HUES48 (cell line): ENCODE data around the gene PAX3.

Source experiments
- H3K27ac ChIP-seq: one replicate; pipeline ENCODE4 v1.7.0; 2013; ENCODE audit warnings: low read depth, low read length, inconsistent platforms
- H3K27me3 ChIP-seq: 2 replicates; pipeline ENCODE4 v1.6.1; 2013; ENCODE audit warnings: mild to moderate bottlenecking, low read length; ENCODE audit not compliant: control insufficient read depth, insufficient read depth
- H3K36me3 ChIP-seq: 2 replicates; pipeline ENCODE4 v1.6.1; 2013; ENCODE audit warnings: low read length; ENCODE audit not compliant: control insufficient read depth, insufficient read depth
- H3K4me1 ChIP-seq: 2 replicates; pipeline ENCODE4 v1.6.1; 2013; ENCODE audit warnings: mild to moderate bottlenecking, low read length; ENCODE audit not compliant: control insufficient read depth, insufficient read depth
- H3K4me3 ChIP-seq: 2 replicates; pipeline ENCODE4 v1.5.1; 2013; ENCODE audit warnings: mild to moderate bottlenecking, low read depth, low read length
- H3K9ac ChIP-seq: 2 replicates; pipeline ENCODE4 v1.6.1; 2013; ENCODE audit warnings: mild to moderate bottlenecking, low read depth, low read length, moderate library complexity
- H3K9me3 ChIP-seq: 2 replicates; pipeline ENCODE4 v1.6.1; 2013; ENCODE audit warnings: low read length; ENCODE audit not compliant: control insufficient read depth, insufficient read depth

The PAX3 gene

GRCh38 chr2:222284466-222284865 lies 14.3 kb downstream of the PAX3 start:
- no peak overlapping the region for H3K27ac ChIP-seq
- no peaks in the 10 kb centered on the region for H3K9me3 ChIP-seq
- H3K9ac ChIP-seq, result no peak overlapping the region
- H3K4me1 ChIP-seq, result peaks cover 17% of the 10 kb centered on the region
- no peaks in the 10 kb centered on the region for H3K36me3 ChIP-seq
- H3K27me3 ChIP-seq, result peaks cover 72% of the 10 kb centered on the region
- no peak overlapping the region for H3K4me3 ChIP-seq

GRCh38 chr2:222283634-222284033 lies 15.2 kb downstream of the PAX3 start:
- Histone ChIP-seq H3K27me3 (peaks cover 64% of the 10 kb centered on the region), H3K4me1 (peaks cover 9% of the 10 kb centered on the region), H3K27ac (no peak overlapping the region), H3K4me3 (no peak overlapping the region), H3K9me3 (no peaks in the 10 kb centered on the region), H3K9ac (no peak overlapping the region), H3K36me3 (no peaks in the 10 kb centered on the region)

GRCh38 chr2:222281506-222281905 lies 17.3 kb downstream of the PAX3 start:
- H3K27ac ChIP-seq, result no peak overlapping the region
- no peak overlapping the region for H3K4me3 ChIP-seq
- peaks cover 43% of the 10 kb centered on the region for H3K27me3 ChIP-seq
- no peak overlapping the region for H3K9ac ChIP-seq
- H3K9me3 ChIP-seq, result no peaks in the 10 kb centered on the region
- H3K36me3 ChIP-seq, result no peaks in the 10 kb centered on the region
- peaks cover 5% of the 10 kb centered on the region; the same call in 1 of the 2 replicates for H3K4me1 ChIP-seq

- H3K27me3 ChIP-seq, result peaks cover 36% of the 10 kb centered on the region
Measured at GRCh38 chr2:222280795-222281194, 18.0 kb downstream of the PAX3 start.

GRCh38 chr2:222272446-222273015 lies 26.3 kb downstream of the PAX3 start:
- no peaks in the 10 kb centered on the region for H3K36me3 ChIP-seq
- peaks cover 37% of the 10 kb centered on the region for H3K4me1 ChIP-seq
- no peak overlapping the region for H3K4me3 ChIP-seq
- H3K9me3 ChIP-seq, result no peaks in the 10 kb centered on the region
- peaks cover 50% of the 10 kb centered on the region for H3K27me3 ChIP-seq
- H3K27ac ChIP-seq, result no peak overlapping the region
- no peak overlapping the region for H3K9ac ChIP-seq

More at GRCh38 chr2:222280795-222281194, 18.0 kb downstream of the PAX3 start:
- H3K4me1 ChIP-seq, result peaks cover 5% of the 10 kb centered on the region; the same call in 1 of the 2 replicates
- no peaks in the 10 kb centered on the region for H3K36me3 ChIP-seq
- H3K27ac ChIP-seq, result no peak overlapping the region
- no peak overlapping the region for H3K4me3 ChIP-seq
- no peaks in the 10 kb centered on the region for H3K9me3 ChIP-seq
- H3K9ac ChIP-seq, result no peak overlapping the region

- H3K4me1 ChIP-seq, result peaks cover 37% of the 10 kb centered on the region
- H3K27me3 ChIP-seq, result peaks cover 56% of the 10 kb centered on the region
- H3K27ac ChIP-seq, result no peak overlapping the region
- H3K9ac ChIP-seq, result no peak overlapping the region
- H3K9me3 ChIP-seq, result no peaks in the 10 kb centered on the region
- H3K4me3 ChIP-seq, result no peak overlapping the region
- H3K36me3 ChIP-seq, result no peaks in the 10 kb centered on the region
Measured at GRCh38 chr2:222271854-222272253, 26.9 kb downstream of the PAX3 start.

- Histone ChIP-seq H3K36me3 (no peaks in the 10 kb centered on the region), H3K4me1 (peaks cover 37% of the 10 kb centered on the region), H3K9ac (no peak overlapping the region), H3K27me3 (peaks cover 62% of the 10 kb centered on the region), H3K9me3 (no peaks in the 10 kb centered on the region), H3K4me3 (no peak overlapping the region), H3K27ac (no peak overlapping the region)
Measured at GRCh38 chr2:222270396-222270795, 28.4 kb downstream of the PAX3 start.

GRCh38 chr2:222269132-222269531 lies 29.7 kb downstream of the PAX3 start:
- H3K27me3 ChIP-seq, result peaks cover 62% of the 10 kb centered on the region
- 0 out of 2 replicates have a peak overlapping the region, but pooled peaks have one; percentile 4 for H3K4me3 ChIP-seq
- H3K4me1 ChIP-seq, result peaks cover 37% of the 10 kb centered on the region
- H3K27ac ChIP-seq, result peak overlapping the region; percentile 21
- H3K9me3 ChIP-seq, result no peaks in the 10 kb centered on the region
- no peak overlapping the region for H3K9ac ChIP-seq
- H3K36me3 ChIP-seq, result no peaks in the 10 kb centered on the region

GRCh38 chr2:222268311-222268990 lies 30.3 kb downstream of the PAX3 start:
- Histone ChIP-seq H3K4me3 (0 out of 2 replicates have a peak overlapping the region, but pooled peaks have one; percentile 4), H3K4me1 (peaks cover 37% of the 10 kb centered on the region), H3K27ac (no peak overlapping the region), H3K36me3 (no peaks in the 10 kb centered on the region), H3K27me3 (peaks cover 62% of the 10 kb centered on the region), H3K9me3 (no peaks in the 10 kb centered on the region), H3K9ac (no peak overlapping the region)

- Histone ChIP-seq H3K27ac (no peak overlapping the region), H3K9me3 (no peaks in the 10 kb centered on the region), H3K36me3 (no peaks in the 10 kb centered on the region), H3K27me3 (peaks cover 35% of the 10 kb centered on the region), H3K4me1 (peaks cover 21% of the 10 kb centered on the region), H3K4me3 (no peak overlapping the region), H3K9ac (no peak overlapping the region)
Measured at GRCh38 chr2:222264791-222265320, 33.9 kb downstream of the PAX3 start.

GRCh38 chr2:222261504-222261903 lies 37.3 kb downstream of the PAX3 start:
- Histone ChIP-seq H3K9me3 (no peaks in the 10 kb centered on the region), H3K27ac (no peak overlapping the region), H3K27me3 (peaks cover 3% of the 10 kb centered on the region)

More at GRCh38 chr2:222261504-222261903, 37.3 kb downstream of the PAX3 start:
- Histone ChIP-seq H3K9ac (no peak overlapping the region), H3K4me1 (peaks cover 9% of the 10 kb centered on the region), H3K36me3 (no peaks in the 10 kb centered on the region), H3K4me3 (no peak overlapping the region)
